Trophoblast cell (in vitro differentiated cells and primary cell): ENCODE results near the gene RTN4.
"Not testable (repeated sequence)": the region's sequence is repeated elsewhere in the genome, so short reads cannot be mapped to it uniquely, and the experiment has no call there.

ENCODE experiments used
- DNase-seq, 2 donors: peaks; one replicate each; pipeline ENCODE4 v3.0.0-alpha.2; 2016
- H2AFZ ChIP-seq: 2 replicates; pipeline ENCODE4 v1.6.1; 2013; ENCODE audit warnings: low read length, moderate library complexity, mild to moderate bottlenecking; ENCODE audit not compliant: insufficient read depth, poor library complexity
- H2AK5ac ChIP-seq: 2 replicates; pipeline ENCODE4 v1.6.1; 2013; ENCODE audit warnings: mild to moderate bottlenecking, low read length
- H2BK120ac ChIP-seq: 2 replicates; pipeline ENCODE4 v1.6.1; 2013; ENCODE audit warnings: low read length, mild to moderate bottlenecking, moderate library complexity; ENCODE audit not compliant: insufficient read depth, poor library complexity
- H2BK12ac ChIP-seq: 2 replicates; pipeline ENCODE4 v1.6.1; 2013; ENCODE audit warnings: mild to moderate bottlenecking, low read length, moderate library complexity
- H2BK5ac ChIP-seq: 2 replicates; pipeline ENCODE4 v1.6.1; 2013; ENCODE audit warnings: low read length, low read depth, moderate library complexity, mild to moderate bottlenecking; ENCODE audit not compliant: poor library complexity
- H3K14ac ChIP-seq: 2 replicates; pipeline ENCODE4 v1.6.1; 2013; ENCODE audit warnings: mild to moderate bottlenecking, low read length
- H3K18ac ChIP-seq: 2 replicates; pipeline ENCODE4 v1.6.1; 2013; ENCODE audit warnings: mild to moderate bottlenecking, low read length
- H3K23ac ChIP-seq: 2 replicates; pipeline ENCODE4 v1.6.1; 2013; ENCODE audit warnings: low read length
- H3K27ac ChIP-seq: 2 replicates; pipeline ENCODE4 v1.5.1; 2013; ENCODE audit warnings: low read depth, mild to moderate bottlenecking, inconsistent platforms, low read length, moderate library complexity
- H3K27me3 ChIP-seq: 2 replicates; pipeline ENCODE4 v1.6.1; 2013; ENCODE audit warnings: inconsistent platforms, mild to moderate bottlenecking, low read length, moderate library complexity; ENCODE audit not compliant: insufficient read depth
- H3K36me3 ChIP-seq, 2 experiments: 1 replicate in 1 of 2; 2 replicates in 1 of 2; pipeline ENCODE4 v1.6.1; 2013; ENCODE audit warnings: low read length in 2 of 2, mild to moderate bottlenecking in 2 of 2, moderate library complexity in 1 of 2; ENCODE audit not compliant: insufficient read depth in 2 of 2, control insufficient read depth in 1 of 2
- H3K4ac ChIP-seq: 2 replicates; pipeline ENCODE4 v1.6.1; 2013; ENCODE audit warnings: low read depth, mild to moderate bottlenecking, low read length, moderate library complexity
- H3K4me1 ChIP-seq, 2 experiments: 1 replicate in 1 of 2; 2 replicates in 1 of 2; pipeline ENCODE4 v1.6.1; 2013; ENCODE audit warnings: low read length in 2 of 2, mild to moderate bottlenecking in 2 of 2, moderate library complexity in 1 of 2; ENCODE audit not compliant: insufficient read depth in 2 of 2, control insufficient read depth in 1 of 2
- H3K4me2 ChIP-seq: 2 replicates; pipeline ENCODE4 v1.6.1; 2013; ENCODE audit warnings: inconsistent platforms, mild to moderate bottlenecking, low read length, moderate library complexity
- H3K4me3 ChIP-seq: 2 replicates; pipeline ENCODE4 v1.5.1; 2013; ENCODE audit warnings: mild to moderate bottlenecking, low read depth, low read length, inconsistent platforms
- H3K79me1 ChIP-seq: one replicate; pipeline ENCODE4 v1.6.1; 2013; ENCODE audit warnings: low read length
- H3K79me2 ChIP-seq: 2 replicates; pipeline ENCODE4 v1.6.1; 2013; ENCODE audit warnings: low read length, mild to moderate bottlenecking; ENCODE audit not compliant: control insufficient read depth, insufficient read depth, poor library complexity
- H3K9ac ChIP-seq: 2 replicates; pipeline ENCODE4 v1.6.1; 2013; ENCODE audit warnings: mild to moderate bottlenecking, low read length
- H3K9me3 ChIP-seq: 2 replicates; pipeline ENCODE4 v1.6.1; 2013; ENCODE audit warnings: low read depth, mild to moderate bottlenecking, control low read depth, inconsistent platforms, low read length; ENCODE audit not compliant: insufficient read depth
- H4K12ac ChIP-seq: 2 replicates; pipeline ENCODE4 v1.6.1; 2013; ENCODE audit warnings: low read depth, mild to moderate bottlenecking, low read length, moderate library complexity
- H4K8ac ChIP-seq: 2 replicates; pipeline ENCODE4 v1.6.1; 2013; ENCODE audit warnings: low read depth, mild to moderate bottlenecking, low read length, moderate library complexity
- H4K91ac ChIP-seq: one replicate; pipeline ENCODE4 v1.6.1; 2013; ENCODE audit warnings: low read depth, mild to moderate bottlenecking, low read length, moderate library complexity
- WGBS: extraction: QIAGEN DNeasy Blood & Tissue Kit; methylation state at CpG from one replicate; pipeline ENCODE4 v1.1.7; 2013; ENCODE audit warnings: missing lambda C conversion rate; ENCODE audit not compliant: insufficient read length, insufficient coverage; ENCODE audit errors: extremely low coverage; 5-methylcytosine and 5-hydroxymethylcytosine counted together

Gene RTN4

DNA sequence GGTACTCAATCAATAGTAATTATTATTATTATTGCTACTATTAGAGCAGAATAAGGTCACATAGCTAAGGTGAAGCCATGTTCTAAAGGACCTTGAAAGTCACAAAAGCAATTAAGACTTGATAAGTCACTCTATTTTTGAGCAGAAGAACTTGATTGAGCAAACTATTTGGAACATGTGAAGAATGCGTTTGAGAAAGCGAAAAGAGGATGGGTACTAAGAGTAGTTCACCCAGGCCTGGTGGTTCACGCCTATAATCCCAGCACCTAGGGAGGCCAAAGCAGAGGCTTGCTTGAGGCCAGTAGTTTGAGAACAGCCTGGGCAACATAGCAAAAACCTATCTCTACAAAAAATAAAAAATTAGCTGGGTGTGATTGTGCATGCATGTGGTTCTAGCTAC, 7.2 kb upstream of the RTN4 start:
- WGBS = no CpG with 5 or more reads among the region's 3 CpGs

DNA sequence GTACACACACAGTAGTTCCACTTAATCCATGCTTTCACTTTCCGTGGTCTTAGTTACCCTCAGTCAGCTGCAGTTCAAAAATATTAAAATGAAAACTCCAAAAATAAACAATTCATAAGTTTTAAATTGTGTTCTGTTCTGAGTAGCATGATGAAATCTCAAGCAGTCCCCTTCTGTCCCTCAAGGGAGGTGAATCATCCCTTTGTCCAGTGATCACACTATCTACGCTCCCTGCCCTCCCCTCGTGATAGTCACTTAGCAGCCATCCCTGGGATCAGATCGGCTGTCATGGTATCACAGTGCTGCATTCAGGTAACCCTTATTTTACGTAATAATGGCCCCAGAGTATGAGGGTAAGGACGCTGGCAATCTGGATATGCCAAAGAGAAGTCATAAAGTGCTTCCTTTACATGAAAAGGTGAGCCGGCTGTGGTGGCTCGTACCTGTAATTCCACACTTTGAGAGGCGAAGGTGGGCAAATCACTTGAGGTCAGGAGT, 5.8 kb upstream of the RTN4 start:
- Histone ChIP-seq H4K12ac (no peak overlapping the region), H3K4me1 (peaks cover 3 to 4% of the 10 kb centered on the region in 2 experiments), H2AK5ac (no peak overlapping the region), H4K91ac (no peak overlapping the region), H2BK12ac (peak overlapping the region; percentile 6), H2BK5ac (no peak overlapping the region), H3K4me2 (no peak overlapping the region), H3K27me3 (no peaks in the 10 kb centered on the region), H3K18ac (no peak overlapping the region), H3K79me1 (peaks cover under 1% of the 10 kb centered on the region), H3K27ac (no peak overlapping the region), H3K4me3 (no peak overlapping the region), H3K14ac (no peak overlapping the region), H2AFZ (no peak overlapping the region), H3K9me3 (no peaks in the 10 kb centered on the region), H4K8ac (no peak overlapping the region), H2BK120ac (no peak overlapping the region), H3K9ac (no peak overlapping the region), H3K23ac (no peak overlapping the region), H3K4ac (no peak overlapping the region), H3K36me3 (no peaks in the 10 kb centered on the region), H3K79me2 (no peaks in the 10 kb centered on the region)
- peak; percentile 91 to 96 for DNase-seq
- no CpG with 5 or more reads among the region's 9 CpGs for WGBS

More for the DNA sequence above, 7.2 kb upstream of the RTN4 start:
- Histone ChIP-seq H3K79me1 (no peaks in the 10 kb centered on the region), H3K4me2 (no peak overlapping the region), H3K18ac (no peak overlapping the region), H3K79me2 (no peaks in the 10 kb centered on the region), H4K91ac (no peak overlapping the region), H3K23ac (no peak overlapping the region), H3K9me3 (no peaks in the 10 kb centered on the region), H3K14ac (no peak overlapping the region), H3K36me3 (no peaks in the 10 kb centered on the region), H2BK12ac (no peak overlapping the region), H4K8ac (no peak overlapping the region), H3K27ac (no peak overlapping the region), H2AK5ac (no peak overlapping the region), H2BK5ac (no peak overlapping the region), H2AFZ (no peak overlapping the region), H3K4me1 (peaks cover 3% of the 10 kb centered on the region in 2 experiments), H2BK120ac (no peak overlapping the region), H3K4me3 (no peak overlapping the region), H3K9ac (no peak overlapping the region), H3K27me3 (no peaks in the 10 kb centered on the region), H3K4ac (no peak overlapping the region), H4K12ac (no peak overlapping the region)
- peak in 1 of 2 donors; percentile 61 for DNase-seq

- H2AK5ac ChIP-seq = no peak overlapping the region
- H4K8ac ChIP-seq = no peak overlapping the region
- H3K4ac ChIP-seq = no peak overlapping the region
Measured at GRCh38 chr2:55054106-55054875, 4.0 kb upstream of the RTN4 start.

GRCh38 chr2:55053225-55053624, 3.0 kb upstream of the RTN4 start:
- not testable (repeated sequence) for DNase-seq, H3K23ac ChIP-seq, H2AFZ ChIP-seq, H3K4me3 ChIP-seq, H2BK12ac ChIP-seq, H3K9ac ChIP-seq, H3K4me2 ChIP-seq, H2BK120ac ChIP-seq, H3K27ac ChIP-seq, H4K8ac ChIP-seq, H3K27me3 ChIP-seq, H3K4me1 ChIP-seq, H3K9me3 ChIP-seq, H3K36me3 ChIP-seq, H3K4ac ChIP-seq, H2BK5ac ChIP-seq, H3K18ac ChIP-seq, H4K12ac ChIP-seq, H4K91ac ChIP-seq, H3K14ac ChIP-seq, H2AK5ac ChIP-seq
- H3K79me1 ChIP-seq = peaks cover 19% of the 10 kb centered on the region
- WGBS = no CpG with 5 or more reads among the region's 4 CpGs
- H3K79me2 ChIP-seq = peaks cover 16% of the 10 kb centered on the region

More at GRCh38 chr2:55054106-55054875, 4.0 kb upstream of the RTN4 start:
- peak in 1 of 2 donors; percentile 59 for DNase-seq
- no peak overlapping the region for H2BK5ac ChIP-seq
- H3K36me3 ChIP-seq = no peaks in the 10 kb centered on the region
- H3K27ac ChIP-seq = no peak overlapping the region
- H2BK12ac ChIP-seq = no peak overlapping the region
- no peak overlapping the region for H3K9ac ChIP-seq
- no peak overlapping the region for H2AFZ ChIP-seq
- no peak overlapping the region for H2BK120ac ChIP-seq
- H3K4me3 ChIP-seq = no peak overlapping the region
- no peak overlapping the region for H3K4me2 ChIP-seq
- no peaks in the 10 kb centered on the region for H3K27me3 ChIP-seq
- no peak overlapping the region for H3K23ac ChIP-seq
- H3K9me3 ChIP-seq = no peaks in the 10 kb centered on the region
- H3K18ac ChIP-seq = no peak overlapping the region
- no peak overlapping the region for H4K12ac ChIP-seq
- no peak overlapping the region for H4K91ac ChIP-seq
- no CpG with 5 or more reads among the region's 7 CpGs for WGBS
- peaks cover 9% of the 10 kb centered on the region for H3K79me2 ChIP-seq
- H3K4me1 ChIP-seq = peaks cover 3 to 4% of the 10 kb centered on the region in 2 experiments
- no peak overlapping the region for H3K14ac ChIP-seq
- H3K79me1 ChIP-seq = peaks cover 12% of the 10 kb centered on the region
